HL-60/S4 treated with retinoic acid at 250 ng/mL for 4 days and 3 days (cell line): ENCODE measurements around the gene RPL39.
"Not testable (repeated sequence)": the region's sequence is repeated elsewhere in the genome, so short reads cannot be mapped to it uniquely, and the experiment has no call there.

Experiments
- in situ Hi-C: fragments of 300-500 bp; cut with MboI; formaldehyde crosslinking; loops from 2 replicates; pipeline ENCODE4 v1.7.0; 2022; ENCODE audit warnings: low sequenced_read_pairs

Gene RPL39

GRCh38 chrX:119763836-119764387, 27.5 kb downstream of the RPL39 start:
- in situ Hi-C loops, result no loop called here

DNA sequence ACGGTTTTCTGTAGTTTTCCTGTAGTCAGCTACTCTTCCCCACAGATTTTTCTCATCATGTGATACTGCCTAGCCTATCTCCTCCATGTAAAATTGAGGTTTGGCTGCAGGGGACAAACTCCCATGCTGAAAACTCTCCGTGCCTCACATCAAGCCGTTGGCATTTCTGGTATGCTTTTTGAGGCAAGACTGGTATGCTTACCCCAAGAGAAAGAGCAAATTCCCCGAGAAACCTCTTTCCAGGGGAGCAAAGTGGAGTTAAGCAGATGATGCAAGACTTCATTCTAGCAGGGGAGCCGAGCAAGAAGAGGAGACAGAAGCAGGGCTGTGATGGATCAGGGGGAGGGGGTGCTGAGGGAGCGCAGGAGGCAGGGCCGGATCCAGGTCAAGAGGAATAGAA, 28.2 kb downstream of the RPL39 start:
- in situ Hi-C loops, result no loop called here

DNA sequence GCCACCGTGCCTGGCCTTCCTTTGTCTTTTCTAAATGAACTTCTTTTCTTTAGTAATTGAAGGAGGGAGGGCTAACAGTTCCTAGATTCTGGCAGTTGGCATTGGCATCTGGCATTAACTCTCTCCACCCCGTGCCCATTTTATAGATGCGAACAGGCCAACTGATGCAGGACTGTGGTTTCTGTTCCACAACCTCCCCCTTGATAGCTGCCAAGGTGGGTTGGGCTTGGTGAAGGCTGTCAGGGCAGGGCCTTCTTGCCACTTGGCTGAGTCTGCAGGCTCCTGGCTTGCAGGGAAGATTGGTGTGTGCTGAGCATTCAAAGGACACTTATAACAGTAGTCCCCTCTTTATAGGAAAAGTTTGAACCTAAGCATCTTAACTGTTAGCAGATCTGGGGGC, 28.7 kb downstream of the RPL39 start:
- in situ Hi-C loops, result no loop called here

DNA sequence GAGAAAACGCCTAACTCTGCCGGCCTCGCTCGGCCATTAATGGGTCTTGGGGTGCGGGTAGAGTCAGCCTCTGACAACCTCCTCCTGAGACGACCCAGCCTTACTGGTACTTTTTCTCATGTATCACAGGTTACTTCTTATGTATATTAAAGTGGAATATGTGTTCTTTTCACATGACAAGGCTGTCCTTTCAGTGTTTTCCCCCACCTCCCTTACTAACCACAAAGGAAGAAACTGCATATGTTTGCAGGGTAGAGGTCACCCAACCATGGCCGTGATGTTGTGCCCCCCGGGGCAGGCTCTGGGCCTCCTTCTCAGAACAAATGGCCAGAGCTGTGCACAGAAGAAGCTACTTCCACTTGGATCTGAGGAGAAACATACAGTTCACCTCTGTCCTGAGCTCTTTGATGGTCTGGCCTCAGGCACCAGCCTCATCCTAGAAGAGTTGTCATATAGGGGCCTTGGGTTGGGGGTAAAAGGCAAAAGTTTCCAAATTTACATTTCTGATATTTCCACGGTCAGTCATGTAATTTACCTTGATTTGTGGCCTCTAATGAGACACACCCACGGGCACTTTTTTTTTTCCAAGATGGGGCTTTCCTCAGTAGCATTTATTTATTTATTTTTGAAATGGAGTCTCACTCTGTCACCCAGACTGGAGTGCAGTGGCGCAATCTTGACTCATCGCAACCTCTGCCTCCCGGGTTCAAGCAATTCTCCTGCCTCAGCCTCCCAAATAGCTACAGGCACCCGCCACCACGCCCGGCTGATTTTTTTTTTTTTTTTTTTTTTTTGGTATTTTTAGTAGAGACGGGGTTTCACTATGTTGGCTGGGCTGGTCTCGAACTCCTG, 31.2 kb downstream of the RPL39 start:
- in situ Hi-C loops, result no loop called here

DNA sequence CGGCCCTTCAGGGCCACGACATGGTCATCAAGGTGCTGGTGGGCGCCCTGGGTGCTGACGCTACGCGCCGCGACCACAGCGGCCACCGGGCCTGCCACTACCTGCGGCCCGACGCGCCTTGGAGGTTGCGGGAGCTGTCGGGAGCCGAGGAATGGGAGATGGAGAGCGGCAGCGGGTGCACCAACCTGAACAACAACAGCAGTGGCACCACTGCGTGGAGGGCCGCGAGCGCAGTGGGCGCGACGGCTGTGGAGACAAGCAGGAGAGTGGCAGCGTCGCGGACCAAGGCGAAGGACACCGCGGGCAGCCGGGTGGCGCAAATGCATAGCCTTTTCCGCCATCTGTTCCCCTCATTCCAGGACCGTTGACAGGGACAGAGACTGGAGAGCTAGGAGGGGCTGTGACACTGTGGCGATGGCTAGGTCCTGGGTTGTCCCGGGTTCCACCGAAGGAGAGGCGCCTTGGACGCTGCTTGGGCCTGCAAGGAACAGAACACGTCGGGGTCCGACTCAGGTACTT, 32.1 kb downstream of the RPL39 start:
- in situ Hi-C loops, result no loop called here

- in situ Hi-C loops, result no loop called here
Measured at GRCh38 chrX:119758731-119759247, 32.6 kb downstream of the RPL39 start.

DNA sequence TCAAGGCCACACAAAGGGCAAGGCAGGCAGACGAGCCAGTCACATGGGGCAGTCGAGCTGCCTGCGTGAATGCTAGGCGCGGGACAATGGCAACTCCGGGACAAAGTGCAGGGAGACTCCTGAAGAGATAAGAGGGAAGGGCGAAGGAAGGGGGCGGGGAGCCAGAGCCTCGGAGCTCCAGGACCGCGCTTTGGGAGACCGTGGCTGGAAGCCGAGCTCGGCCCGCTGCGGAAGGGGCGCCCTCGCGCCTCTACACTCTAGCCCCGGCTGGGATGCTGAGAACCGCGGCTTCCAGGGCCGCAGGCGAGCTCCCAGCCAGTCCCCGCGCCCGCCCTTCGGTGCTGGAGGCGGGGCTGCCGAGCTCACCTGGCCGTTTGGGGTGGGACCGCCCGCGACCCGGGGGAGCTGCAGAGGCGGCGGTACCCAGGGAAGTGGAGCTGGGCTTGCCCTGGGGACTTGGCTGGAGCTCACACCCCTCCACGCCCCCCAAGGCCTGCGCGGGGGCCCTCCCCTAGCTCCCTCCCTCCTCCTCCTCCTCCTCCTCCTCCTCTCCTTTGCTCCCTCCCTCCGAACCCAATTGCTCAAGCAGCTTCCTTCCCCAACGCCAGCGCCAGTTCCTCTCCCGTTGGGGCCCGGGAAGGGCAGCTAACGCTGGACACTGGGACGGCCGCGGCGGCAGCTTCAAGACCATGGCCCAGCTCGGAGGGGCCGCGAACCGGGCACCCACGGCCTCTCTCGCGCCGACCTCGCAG, 33.3 kb downstream of the RPL39 start, which contains the start of gene SOWAHD:
Gene SOWAHD (plus strand): TSS at position 610 of the 752 bp plus-strand sequence. CDS start 80 bp downstream, at position 690.
- in situ Hi-C loops, result no loop called here

DNA sequence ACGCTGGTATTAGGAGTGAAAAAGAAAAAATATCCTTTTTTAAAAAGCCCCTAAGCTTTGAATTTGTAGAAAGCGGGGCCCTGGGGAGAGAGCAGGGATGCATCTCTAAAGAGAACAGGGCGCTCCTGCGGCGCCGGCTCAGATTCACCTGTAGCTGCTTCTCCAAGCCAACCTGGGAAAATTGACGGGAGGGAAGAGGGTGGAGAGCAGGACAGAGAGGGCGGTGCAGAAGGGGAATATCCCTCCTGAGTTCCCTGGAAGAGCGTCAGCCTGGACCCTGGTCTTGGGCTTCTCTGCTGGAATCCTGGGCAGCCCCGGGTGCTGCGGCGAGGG, 33.8 kb downstream of the RPL39 start:
- in situ Hi-C loops, result no loop called here

DNA sequence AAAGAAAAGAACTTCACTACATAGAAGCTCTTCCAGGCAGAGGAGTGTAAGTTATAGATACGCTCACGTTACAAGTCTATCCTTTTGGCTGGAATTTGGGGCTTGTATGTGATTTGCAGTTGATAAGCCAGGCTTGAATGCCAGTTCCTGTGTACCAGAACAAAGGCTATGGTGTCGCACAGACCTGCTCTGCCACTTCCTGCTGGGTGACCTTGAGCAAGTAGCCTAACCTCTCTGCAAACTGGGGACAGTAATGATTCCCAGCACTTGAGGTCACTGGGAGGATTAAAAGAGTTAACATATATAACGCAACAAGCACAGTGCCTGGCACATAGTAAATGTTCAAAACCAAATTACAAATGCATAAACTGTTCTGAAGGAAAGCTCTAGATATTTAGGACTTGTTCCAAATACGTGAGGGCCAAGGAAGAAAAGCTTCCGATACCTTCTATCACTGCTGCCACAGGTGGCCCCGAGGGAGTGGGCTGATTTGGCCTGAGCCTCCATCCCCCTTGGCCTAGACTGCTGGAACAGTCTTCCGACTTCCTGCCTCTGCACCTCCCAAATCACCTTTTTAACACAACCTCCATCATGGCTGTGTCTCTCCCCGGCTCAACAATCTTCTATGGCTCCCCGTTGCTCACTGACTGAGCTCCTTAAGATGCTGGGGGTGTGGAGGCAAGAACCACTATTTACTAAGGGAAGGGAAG, 34.3 kb downstream of the RPL39 start:
- in situ Hi-C loops, result no loop called here

- in situ Hi-C loops, result no loop called here
Measured at GRCh38 chrX:119755981-119756533, 35.4 kb downstream of the RPL39 start.

DNA sequence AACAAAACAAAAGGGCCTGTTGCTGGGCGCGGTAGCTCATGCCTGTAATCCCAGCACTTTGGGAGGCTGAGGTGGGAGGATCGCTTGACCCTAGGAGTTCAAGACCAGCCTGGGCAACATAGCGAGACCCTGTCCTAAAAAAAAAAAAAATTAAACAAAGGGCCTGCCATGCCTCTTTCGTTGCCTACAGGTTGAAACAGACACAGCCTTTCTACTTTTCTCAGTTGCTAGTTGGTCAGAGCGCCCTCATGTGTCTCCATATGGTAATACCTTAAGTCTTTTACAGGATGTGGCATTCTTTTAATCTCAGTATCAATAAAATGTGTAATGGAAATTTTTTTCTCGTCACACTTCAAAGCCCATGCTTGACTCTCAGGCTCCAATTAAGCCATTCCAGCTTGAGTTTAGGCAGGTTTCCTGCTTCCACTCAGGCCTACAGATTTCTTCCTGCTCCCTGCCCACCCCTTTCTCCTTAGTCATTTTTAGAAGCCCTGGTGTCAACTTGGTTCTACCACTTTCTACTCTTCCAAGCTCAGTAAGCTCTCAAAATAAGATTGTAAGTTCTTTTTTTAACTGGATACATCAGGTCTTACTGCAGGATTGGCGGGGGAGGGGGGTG, 37.7 kb downstream of the RPL39 start:
- in situ Hi-C loops, result no loop called here

- in situ Hi-C loops, result no loop called here
Measured at GRCh38 chrX:119753001-119753400, 38.4 kb downstream of the RPL39 start.

DNA sequence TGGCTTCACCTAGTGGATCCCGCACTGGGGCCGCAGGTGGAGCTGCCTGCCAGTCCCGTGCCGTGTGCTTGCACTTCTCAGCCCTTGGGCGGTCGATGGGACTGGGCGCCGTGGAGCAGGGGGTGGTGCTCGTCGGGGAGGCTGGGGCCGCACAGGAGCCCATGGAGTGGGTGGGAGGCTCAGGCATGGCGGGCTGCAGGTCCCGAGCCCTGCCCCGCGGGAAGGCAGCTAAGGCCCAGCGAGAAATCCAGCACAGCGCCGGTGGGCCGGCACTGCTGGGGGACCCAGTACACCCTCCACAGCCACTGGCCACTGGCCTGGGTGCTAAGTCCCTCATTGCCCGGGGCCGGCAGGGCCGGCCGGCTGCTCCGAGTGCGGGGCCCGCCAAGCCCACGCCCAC, 40.7 kb downstream of the RPL39 start:
- in situ Hi-C loops, result not testable (repeated sequence)

DNA sequence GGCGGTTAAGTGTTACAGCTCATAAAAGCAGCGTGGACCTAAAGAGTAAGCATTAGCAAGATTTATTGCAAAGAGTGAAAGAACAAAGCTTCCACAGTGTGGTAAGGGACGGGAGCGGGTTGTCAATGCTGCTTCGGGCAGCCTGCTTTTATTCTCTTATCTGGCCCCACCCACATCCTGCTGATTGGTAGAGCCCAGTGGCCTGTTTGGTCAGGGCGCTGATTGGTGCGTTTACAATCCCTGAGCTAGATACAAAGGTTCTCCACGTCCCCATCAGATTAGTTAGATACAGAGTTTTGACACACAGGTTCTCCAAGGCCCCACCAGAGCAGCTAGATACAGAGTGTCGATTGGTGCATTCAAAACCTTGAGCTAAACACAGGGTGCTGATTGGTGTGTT, 41.3 kb downstream of the RPL39 start:
- in situ Hi-C loops, result not testable (repeated sequence)

DNA sequence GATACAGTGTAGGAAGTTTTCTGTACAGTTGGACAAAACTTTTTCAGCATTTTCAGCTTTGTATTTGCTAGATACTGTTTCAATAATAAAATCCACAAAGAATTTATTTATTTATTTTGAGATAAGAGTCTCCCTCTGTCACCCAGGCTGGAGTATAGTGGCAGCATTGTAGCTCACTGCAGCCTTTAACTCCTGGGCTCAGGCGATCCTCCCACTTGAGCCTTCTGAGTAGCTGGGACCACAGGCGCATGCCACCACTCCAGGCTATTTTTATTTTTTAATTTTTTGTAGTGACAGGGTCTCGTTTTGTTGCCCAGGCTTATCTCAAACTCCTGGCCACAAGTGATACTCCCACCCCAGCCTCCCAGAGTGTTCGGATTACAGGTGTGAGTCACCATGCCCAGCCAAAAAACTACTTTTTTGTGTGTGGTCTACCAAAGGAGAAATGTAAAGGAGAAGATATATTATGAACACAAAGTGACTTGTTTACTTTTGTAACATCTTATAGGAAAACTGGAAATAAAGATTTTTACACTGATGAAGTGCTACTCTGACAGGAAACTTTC, 46.1 kb downstream of the RPL39 start:
- in situ Hi-C loops, result no loop called here

GRCh38 chrX:119738742-119739141, 52.7 kb downstream of the RPL39 start:
- in situ Hi-C loops, result no loop called here
